ENCODE results near the gene MYO10.

DNA sequence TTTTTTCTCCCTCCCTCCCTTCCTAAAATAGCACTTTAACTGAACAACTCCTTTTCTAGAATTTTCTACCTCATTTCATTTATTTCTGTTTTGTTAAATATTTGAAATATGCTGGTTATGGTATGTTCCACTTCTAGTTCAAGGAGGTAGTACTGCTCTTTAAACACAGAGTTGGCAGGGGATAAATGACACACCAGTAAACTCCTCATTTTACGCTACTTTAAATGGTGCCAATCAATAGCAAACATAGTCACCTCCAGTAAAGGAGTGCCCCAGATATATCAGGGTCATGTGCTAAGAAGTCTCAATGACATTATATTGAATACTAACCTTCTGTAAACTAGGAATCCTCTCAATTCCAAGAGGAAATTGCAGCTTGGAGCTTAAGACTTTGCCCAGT lies 56.9 kb downstream of the MYO10 start:
- TF ChIP-seq, protein P1, sequence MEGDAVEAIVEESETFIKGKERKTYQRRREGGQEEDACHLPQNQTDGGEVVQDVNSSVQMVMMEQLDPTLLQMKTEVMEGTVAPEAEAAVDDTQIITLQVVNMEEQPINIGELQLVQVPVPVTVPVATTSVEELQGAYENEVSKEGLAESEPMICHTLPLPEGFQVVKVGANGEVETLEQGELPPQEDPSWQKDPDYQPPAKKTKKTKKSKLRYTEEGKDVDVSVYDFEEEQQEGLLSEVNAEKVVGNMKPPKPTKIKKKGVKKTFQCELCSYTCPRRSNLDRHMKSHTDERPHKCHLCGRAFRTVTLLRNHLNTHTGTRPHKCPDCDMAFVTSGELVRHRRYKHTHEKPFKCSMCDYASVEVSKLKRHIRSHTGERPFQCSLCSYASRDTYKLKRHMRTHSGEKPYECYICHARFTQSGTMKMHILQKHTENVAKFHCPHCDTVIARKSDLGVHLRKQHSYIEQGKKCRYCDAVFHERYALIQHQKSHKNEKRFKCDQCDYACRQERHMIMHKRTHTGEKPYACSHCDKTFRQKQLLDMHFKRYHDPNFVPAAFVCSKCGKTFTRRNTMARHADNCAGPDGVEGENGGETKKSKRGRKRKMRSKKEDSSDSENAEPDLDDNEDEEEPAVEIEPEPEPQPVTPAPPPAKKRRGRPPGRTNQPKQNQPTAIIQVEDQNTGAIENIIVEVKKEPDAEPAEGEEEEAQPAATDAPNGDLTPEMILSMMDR (IDR thresholded peaks at IDR 0.05; ENCODE audit: insufficient read depth, low read depth, low read length): no peak
- no peak for TF ChIP-seq EZH2 (IDR thresholded peaks at IDR 0.05; ENCODE audit: insufficient read depth, low read length)
